HepG2 (cell line): ENCODE data around the gene MRPS35. TPM values are rescaled to one million over a fixed set of nuclear protein-coding genes. Genes with fewer than 3 reads are reported as not detected.

Experiments used
- ARID5B ChIP-seq: IDR thresholded peaks from 2 replicates; pipeline ENCODE4 v1.4.0; 2020; ENCODE audit warnings: mild to moderate bottlenecking, missing genetic modification reagents
- ATRX ChIP-seq: sonication (generic); formaldehyde crosslinking; IDR thresholded peaks from 2 replicates; pipeline ENCODE4 v1.4.0; 2020; ENCODE audit warnings: missing genetic modification reagents, borderline replicate concordance
- CHCHD3 ChIP-seq: sonication (generic); formaldehyde crosslinking; IDR thresholded peaks from 2 replicates; pipeline ENCODE4 v1.8.0; 2022; ENCODE audit warnings: mild to moderate bottlenecking, missing genetic modification reagents, moderate library complexity
- FOXA3 ChIP-seq: IDR thresholded peaks from 2 replicates; pipeline ENCODE4 v1.6.1; 2016; ENCODE audit warnings: missing genetic modification reagents, missing compliant biosample characterization
- GLI4 ChIP-seq: sonication (generic); formaldehyde crosslinking; IDR thresholded peaks from 2 replicates; pipeline ENCODE4 v1.5.1; 2020; ENCODE audit warnings: missing genetic modification reagents, mild to moderate bottlenecking, moderate library complexity, borderline replicate concordance
- HDAC6 ChIP-seq: fragments of 200-600 bp; sonication (generic); IDR thresholded peaks from 2 replicates; pipeline ENCODE4 v1.7.0; 2017; ENCODE audit warnings: mild to moderate bottlenecking, antibody characterized with exemption, low read length, low read depth
- KAT2B ChIP-seq: fragments of 150-350 bp; IDR thresholded peaks from 2 replicates; pipeline ENCODE4 v1.6.1; 2014; ENCODE audit warnings: low read depth, low read length, borderline replicate concordance
- KDM2A ChIP-seq: sonication (generic); formaldehyde crosslinking; IDR thresholded peaks from 2 replicates; pipeline ENCODE4 v1.4.0; 2020; ENCODE audit warnings: low read depth, missing genetic modification reagents, borderline replicate concordance
- RARA ChIP-seq: IDR thresholded peaks from 2 replicates; pipeline ENCODE4 v1.6.1; 2016; ENCODE audit warnings: missing genetic modification reagents, missing compliant biosample characterization
- ZKSCAN8 ChIP-seq: IDR thresholded peaks from 2 replicates; pipeline ENCODE4 v1.6.1; 2016; ENCODE audit warnings: borderline replicate concordance, missing genetic modification reagents, missing compliant biosample characterization
- ZNF501 ChIP-seq: sonication (generic); formaldehyde crosslinking; IDR thresholded peaks from 2 replicates; pipeline ENCODE4 v1.5.1; 2020; ENCODE audit warnings: mild to moderate bottlenecking, moderate library complexity, missing genetic modification reagents
- ZNF556 ChIP-seq: sonication (generic); formaldehyde crosslinking; IDR thresholded peaks from 2 replicates; pipeline ENCODE4 v1.4.0; 2020; ENCODE audit warnings: mild to moderate bottlenecking, missing genetic modification reagents, borderline replicate concordance
- ZNF816 ChIP-seq: sonication (generic); formaldehyde crosslinking; IDR thresholded peaks from 2 replicates; pipeline ENCODE4 v1.8.0; 2022; ENCODE audit warnings: missing genetic modification reagents, mild to moderate bottlenecking, borderline replicate concordance
- polyA plus RNA-seq, 8 experiments: library from polyadenylated mRNA; depleted of rRNA in 3 of 8; stranded (reverse) in 7 of 8; unstranded in 1 of 8; fragments of >200 nt; fragmentation: Illumina TruSeq in 4 of 8; extraction: Trizol in 4 of 8; gene quantifications; 2 replicates each; pipeline versions ENCODE4 v1.2.1 to v1.2.3, GENCODE V29; 2011 to 2016; ENCODE audit warnings: low read depth in 4 of 8, missing spikeins in 1 of 8, mixed read lengths in 1 of 8; ENCODE audit not compliant: insufficient read depth in 1 of 8
- total RNA-seq, 5 experiments: library from RNA; depleted of rRNA; stranded (reverse); fragments of >200 nt; fragmentation: Illumina TruSeq; extraction: Trizol; gene quantifications; 2 replicates each; pipeline ENCODE4 v1.2.3, GENCODE V29; 2016; ENCODE audit warnings: low read depth in 1 of 5
- TF ChIP-seq, protein P1 (sequence below): IDR thresholded peaks from 2 replicates; pipeline ENCODE4 v1.6.1; 2016; ENCODE audit warnings: missing compliant biosample characterization, missing genetic modification reagents, borderline replicate concordance
- TF ChIP-seq, protein P2 (sequence below), 2 experiments: sonication (generic) in 1 of 2; formaldehyde crosslinking in 1 of 2; IDR thresholded peaks; 2 replicates each; pipeline versions ENCODE4 v1.4.0 to v1.6.1; 2018 to 2020; ENCODE audit warnings: missing genetic modification reagents in 2 of 2, borderline replicate concordance in 1 of 2, low read depth in 1 of 2, mild to moderate bottlenecking in 1 of 2, missing biosample characterization in 1 of 2
- TF ChIP-seq, protein P3 (sequence below): sonication (generic); formaldehyde crosslinking; IDR thresholded peaks from 2 replicates; pipeline ENCODE4 v1.4.0; 2020; ENCODE audit warnings: low read depth, missing genetic modification reagents
- TF ChIP-seq, protein P4 (sequence below): IDR thresholded peaks from 2 replicates; pipeline ENCODE4 v1.6.1; 2018; ENCODE audit warnings: missing genetic modification reagents, mild to moderate bottlenecking, missing compliant biosample characterization

The MRPS35 gene
- total and polyA plus RNA-seq, 2 of the 13 experiments (the other 11 are each of a cell fraction or from before 2014, with no cell fraction given) = 63.4 to 104 TPM

GRCh38 chr12:27705263-27705662 is 5.4 kb upstream of the MRPS35 start (continued):
- TF ChIP-seq ARID5B (peak; percentile 60), ZKSCAN8 (CRISPR knock-in tag) (no peak), KDM2A (CRISPR knock-in tag) (peak; percentile 40; the same call in 1 of the 2 replicates), RARA (CRISPR knock-in tag) (no peak), ATRX (no peak), ZNF556 (CRISPR knock-in tag) (peak; percentile 82; the same call in 1 of the 2 replicates), CHCHD3 (CRISPR knock-in tag) (no peak), ZNF816 (CRISPR knock-in tag) (no peak), HDAC6 (no peak), ZNF501 (peak; percentile 67; the same call in 1 of the 2 replicates), KAT2B (no peak), FOXA3 (CRISPR knock-in tag) (peak; percentile 37; the same call in 1 of the 2 replicates), GLI4 (CRISPR knock-in tag) (no peak)
- TF ChIP-seq, protein P1, sequence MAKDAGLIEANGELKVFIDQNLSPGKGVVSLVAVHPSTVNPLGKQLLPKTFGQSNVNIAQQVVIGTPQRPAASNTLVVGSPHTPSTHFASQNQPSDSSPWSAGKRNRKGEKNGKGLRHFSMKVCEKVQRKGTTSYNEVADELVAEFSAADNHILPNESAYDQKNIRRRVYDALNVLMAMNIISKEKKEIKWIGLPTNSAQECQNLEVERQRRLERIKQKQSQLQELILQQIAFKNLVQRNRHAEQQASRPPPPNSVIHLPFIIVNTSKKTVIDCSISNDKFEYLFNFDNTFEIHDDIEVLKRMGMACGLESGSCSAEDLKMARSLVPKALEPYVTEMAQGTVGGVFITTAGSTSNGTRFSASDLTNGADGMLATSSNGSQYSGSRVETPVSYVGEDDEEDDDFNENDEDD = no peak
- TF ChIP-seq, protein P2, sequence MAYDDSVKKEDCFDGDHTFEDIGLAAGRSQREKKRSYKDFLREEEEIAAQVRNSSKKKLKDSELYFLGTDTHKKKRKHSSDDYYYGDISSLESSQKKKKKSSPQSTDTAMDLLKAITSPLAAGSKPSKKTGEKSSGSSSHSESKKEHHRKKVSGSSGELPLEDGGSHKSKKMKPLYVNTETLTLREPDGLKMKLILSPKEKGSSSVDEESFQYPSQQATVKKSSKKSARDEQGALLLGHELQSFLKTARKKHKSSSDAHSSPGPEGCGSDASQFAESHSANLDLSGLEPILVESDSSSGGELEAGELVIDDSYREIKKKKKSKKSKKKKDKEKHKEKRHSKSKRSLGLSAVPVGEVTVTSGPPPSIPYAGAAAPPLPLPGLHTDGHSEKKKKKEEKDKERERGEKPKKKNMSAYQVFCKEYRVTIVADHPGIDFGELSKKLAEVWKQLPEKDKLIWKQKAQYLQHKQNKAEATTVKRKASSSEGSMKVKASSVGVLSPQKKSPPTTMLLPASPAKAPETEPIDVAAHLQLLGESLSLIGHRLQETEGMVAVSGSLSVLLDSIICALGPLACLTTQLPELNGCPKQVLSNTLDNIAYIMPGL (CRISPR knock-in tag; IDR thresholded peaks at IDR 0.05; ENCODE audit: borderline replicate concordance in 1 of 2, low read depth in 1 of 2) = peak; percentile 79 to 82
- TF ChIP-seq, protein P3, sequence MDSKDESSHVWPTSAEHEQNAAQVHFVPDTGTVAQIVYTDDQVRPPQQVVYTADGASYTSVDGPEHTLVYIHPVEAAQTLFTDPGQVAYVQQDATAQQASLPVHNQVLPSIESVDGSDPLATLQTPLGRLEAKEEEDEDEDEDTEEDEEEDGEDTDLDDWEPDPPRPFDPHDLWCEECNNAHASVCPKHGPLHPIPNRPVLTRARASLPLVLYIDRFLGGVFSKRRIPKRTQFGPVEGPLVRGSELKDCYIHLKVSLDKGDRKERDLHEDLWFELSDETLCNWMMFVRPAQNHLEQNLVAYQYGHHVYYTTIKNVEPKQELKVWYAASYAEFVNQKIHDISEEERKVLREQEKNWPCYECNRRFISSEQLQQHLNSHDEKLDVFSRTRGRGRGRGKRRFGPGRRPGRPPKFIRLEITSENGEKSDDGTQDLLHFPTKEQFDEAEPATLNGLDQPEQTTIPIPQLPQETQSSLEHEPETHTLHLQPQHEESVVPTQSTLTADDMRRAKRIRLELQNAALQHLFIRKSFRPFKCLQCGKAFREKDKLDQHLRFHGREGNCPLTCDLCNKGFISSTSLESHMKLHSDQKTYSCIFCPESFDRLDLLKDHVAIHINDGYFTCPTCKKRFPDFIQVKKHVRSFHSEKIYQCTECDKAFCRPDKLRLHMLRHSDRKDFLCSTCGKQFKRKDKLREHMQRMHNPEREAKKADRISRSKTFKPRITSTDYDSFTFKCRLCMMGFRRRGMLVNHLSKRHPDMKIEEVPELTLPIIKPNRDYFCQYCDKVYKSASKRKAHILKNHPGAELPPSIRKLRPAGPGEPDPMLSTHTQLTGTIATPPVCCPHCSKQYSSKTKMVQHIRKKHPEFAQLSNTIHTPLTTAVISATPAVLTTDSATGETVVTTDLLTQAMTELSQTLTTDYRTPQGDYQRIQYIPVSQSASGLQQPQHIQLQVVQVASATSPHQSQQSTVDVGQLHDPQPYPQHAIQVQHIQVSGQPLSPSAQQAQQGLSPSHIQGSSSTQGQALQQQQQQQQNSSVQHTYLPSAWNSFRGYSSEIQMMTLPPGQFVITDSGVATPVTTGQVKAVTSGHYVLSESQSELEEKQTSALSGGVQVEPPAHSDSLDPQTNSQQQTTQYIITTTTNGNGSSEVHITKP (CRISPR knock-in tag) = no peak
- TF ChIP-seq, protein P4, sequence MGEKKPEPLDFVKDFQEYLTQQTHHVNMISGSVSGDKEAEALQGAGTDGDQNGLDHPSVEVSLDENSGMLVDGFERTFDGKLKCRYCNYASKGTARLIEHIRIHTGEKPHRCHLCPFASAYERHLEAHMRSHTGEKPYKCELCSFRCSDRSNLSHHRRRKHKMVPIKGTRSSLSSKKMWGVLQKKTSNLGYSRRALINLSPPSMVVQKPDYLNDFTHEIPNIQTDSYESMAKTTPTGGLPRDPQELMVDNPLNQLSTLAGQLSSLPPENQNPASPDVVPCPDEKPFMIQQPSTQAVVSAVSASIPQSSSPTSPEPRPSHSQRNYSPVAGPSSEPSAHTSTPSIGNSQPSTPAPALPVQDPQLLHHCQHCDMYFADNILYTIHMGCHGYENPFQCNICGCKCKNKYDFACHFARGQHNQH (CRISPR knock-in tag) = peak; percentile 30; the same call in 1 of the 2 replicates
